Endothelial cell of umbilical vein (primary cell): ENCODE results near the gene SGSH. TPM values are rescaled to one million over a fixed set of nuclear protein-coding genes. Genes with fewer than 3 reads are reported as not detected.

ENCODE experiments used
- BruUV-seq: library from RNA; stranded (reverse); fragments of 400-500 nt; replicated peaks from 2 replicates; lab custom pipeline; 2021; lab: Mats Ljungman, UMichigan
- CTCF ChIA-PET: fragments of 300-600, 350-600 bp; sonication (Branson Sonifier 250); formaldehyde crosslinking; loops from one replicate; lab custom pipeline; 2021; ENCODE audit warnings: antibody characterized with exemption, inconsistent platforms; lab: Charles Lee
- POLR2A ChIA-PET: fragments of 300-600, 350-600 bp; sonication (Branson Sonifier 250); formaldehyde crosslinking; loops from one replicate; lab custom pipeline; 2021; ENCODE audit warnings: antibody characterized with exemption, inconsistent platforms; lab: Charles Lee
- DNase-seq: peaks from one replicate; pipeline ENCODE4 v3.0.0-alpha.2; 2011; ENCODE audit warnings: low read depth, low spot score
- FAIRE-seq: peaks from 2 replicates; lab custom pipeline; 2011; peaks lifted over from hg19 to GRCh38; lab: Jason Lieb, UNC
- H2AFZ ChIP-seq: 2 replicates; pipeline ENCODE4 v1.6.0; 2012; ENCODE audit warnings: low read depth, low read length, control low read depth, inconsistent platforms
- H3K27ac ChIP-seq: 2 replicates; pipeline ENCODE4 v1.5.1; 2011; ENCODE audit warnings: low read depth, mild to moderate bottlenecking, control low read depth, low read length, moderate library complexity; ENCODE audit not compliant: insufficient read depth
- H3K27me3 ChIP-seq, 2 experiments: 2 replicates each; pipeline versions ENCODE4 v1.6.0 to v1.6.1; 2011; ENCODE audit warnings: low read length in 2 of 2, mixed read lengths in 1 of 2; ENCODE audit not compliant: control insufficient read depth in 2 of 2, insufficient read depth in 2 of 2
- H3K36me3 ChIP-seq, 2 experiments: 2 replicates in 1 of 2; 3 replicates in 1 of 2; pipeline ENCODE4 v1.5.1; 2011; ENCODE audit warnings: low read length in 2 of 2, mild to moderate bottlenecking in 1 of 2, moderate library complexity in 1 of 2; ENCODE audit not compliant: control insufficient read depth in 2 of 2, insufficient read depth in 2 of 2; ENCODE audit errors: extremely low read depth in 1 of 2
- H3K4me1 ChIP-seq: 3 replicates; pipeline ENCODE4 v1.5.1; 2011; ENCODE audit warnings: mild to moderate bottlenecking, low read length; ENCODE audit not compliant: control insufficient read depth, insufficient read depth; ENCODE audit errors: extremely low read depth
- H3K4me2 ChIP-seq: 2 replicates; pipeline ENCODE4 v1.6.1; 2011; ENCODE audit warnings: low read length, control low read depth, mixed read lengths; ENCODE audit not compliant: insufficient read depth
- H3K4me3 ChIP-seq, 3 experiments: fragments of 200-600 bp in 1 of 3; sonication (generic), shearing (Covaris generic) in 1 of 3; replicated peaks in 1 of 3; 2 replicates each; pipeline ENCODE4 v1.5.1; 2011 to 2016; ENCODE audit warnings: control low read depth in 3 of 3, low read length in 3 of 3, mild to moderate bottlenecking in 2 of 3, inconsistent platforms in 1 of 3, low read depth in 1 of 3, moderate library complexity in 1 of 3; ENCODE audit not compliant: insufficient read depth in 1 of 3
- H3K79me2 ChIP-seq: 2 replicates; pipeline ENCODE4 v1.6.0; 2012; ENCODE audit warnings: low read length, inconsistent platforms; ENCODE audit not compliant: control insufficient read depth, insufficient read depth
- H3K9ac ChIP-seq: replicated peaks from 2 replicates; pipeline ENCODE3; 2011; ENCODE audit warnings: low read length, control low read depth; ENCODE audit not compliant: insufficient read depth; ENCODE audit errors: extremely low read depth
- H3K9me1 ChIP-seq: replicated peaks from 3 replicates; pipeline ENCODE4 v1.6.0; 2011; ENCODE audit warnings: mild to moderate bottlenecking, low read length; ENCODE audit not compliant: control insufficient read depth, insufficient read depth; ENCODE audit errors: extremely low read depth
- H3K9me3 ChIP-seq: replicated peaks from 2 replicates; pipeline ENCODE4 v1.5.1; 2012; ENCODE audit warnings: low read length, inconsistent platforms; ENCODE audit not compliant: control insufficient read depth, insufficient read depth
- H4K20me1 ChIP-seq: replicated peaks from 2 replicates; pipeline ENCODE3; 2011; ENCODE audit warnings: mild to moderate bottlenecking, low read length; ENCODE audit not compliant: control insufficient read depth, insufficient read depth; ENCODE audit errors: extremely low read depth
- EZH2 ChIP-seq: IDR thresholded peaks from 2 replicates; pipeline ENCODE4 v1.6.1; 2012; ENCODE audit warnings: borderline replicate concordance, low read depth, mild to moderate bottlenecking, moderate library complexity, low read length, inconsistent platforms; ENCODE audit not compliant: severe bottlenecking
- FOS ChIP-seq: IDR thresholded peaks from 2 replicates; pipeline ENCODE4 v1.6.1; 2011; ENCODE audit warnings: mild to moderate bottlenecking, low read length, moderate library complexity, borderline replicate concordance; ENCODE audit not compliant: insufficient read depth
- GATA2 ChIP-seq: IDR thresholded peaks from 2 replicates; pipeline ENCODE4 v1.7.0; 2011; ENCODE audit warnings: low read depth, mild to moderate bottlenecking, moderate library complexity, mixed read lengths, low read length; ENCODE audit not compliant: insufficient read length, insufficient read depth
- dilution Hi-C: fragments of 300-500 bp; cut with MboI; formaldehyde crosslinking; loops from one replicate; pipeline ENCODE4 v1.15.0; 2019; ENCODE audit warnings: low sequenced_read_pairs; ENCODE audit not compliant: extremely low pct_ligation_motif_present
- intact Hi-C: fragments of 100-400 bp; cut with micrococcal nuclease; formaldehyde crosslinking; loops from one replicate; pipeline ENCODE4 v1.10.0; 2022
- polyA plus RNA-seq, 4 experiments: library from polyadenylated mRNA; depleted of rRNA in 3 of 4; stranded (reverse) in 3 of 4; unstranded in 1 of 4; fragments of >200 nt; gene quantifications; 2 replicates each; pipeline versions ENCODE4 v1.2.1 to v1.2.3, GENCODE V29; 2011 to 2012; ENCODE audit warnings: missing spikeins in 1 of 4
- total RNA-seq: library from RNA; stranded (reverse); gene quantifications from 2 replicates; pipeline ENCODE4 v1.2.3, GENCODE V29; 2021
- TF ChIP-seq, protein P1 (sequence below), 2 donors: IDR thresholded peaks; 1 replicate in 1 of 2; 2 replicates in 1 of 2; pipeline ENCODE4 v1.5.1; 2011; ENCODE audit warnings: low read length in 2 of 2, mild to moderate bottlenecking in 2 of 2, moderate library complexity in 2 of 2, control low read depth in 1 of 2, inconsistent platforms in 1 of 2, low read depth in 1 of 2; ENCODE audit not compliant: insufficient read depth in 1 of 2; ENCODE audit errors: extremely low read depth in 1 of 2
- TF ChIP-seq, protein P2 (sequence below): IDR thresholded peaks from 2 replicates; pipeline ENCODE4 v1.6.1; 2011; ENCODE audit not compliant: insufficient read depth, insufficient read length

SGSH gene
- total and polyA plus RNA-seq, 2 donors (not counting 3 experiments of a cell fraction or from before 2014, with no cell fraction given): 81.4 to 217 TPM

DNA sequence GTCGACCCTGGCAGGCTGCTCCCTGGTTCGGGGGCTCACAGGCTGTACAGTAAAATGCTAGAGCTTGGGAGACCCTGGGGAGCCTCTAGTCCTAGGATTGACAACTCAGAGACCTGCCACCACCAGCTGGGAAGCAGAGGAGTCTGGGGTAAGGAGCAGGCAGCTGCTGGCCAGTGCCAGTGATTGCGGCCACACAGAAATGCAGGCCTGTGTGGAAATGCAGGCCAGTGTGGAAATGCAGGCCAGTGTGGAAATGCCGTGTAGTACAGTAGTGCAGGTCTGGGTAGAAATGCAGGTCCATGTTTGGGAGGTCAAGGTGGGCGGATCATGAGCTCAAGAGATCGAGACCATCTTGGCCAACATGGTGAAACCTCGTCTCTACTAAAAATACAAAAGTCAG, 23.5 kb downstream of the SGSH start:
- TF ChIP-seq FOS (no peak), EZH2 (no peak), GATA2 (no peak)
- TF ChIP-seq, protein P1, sequence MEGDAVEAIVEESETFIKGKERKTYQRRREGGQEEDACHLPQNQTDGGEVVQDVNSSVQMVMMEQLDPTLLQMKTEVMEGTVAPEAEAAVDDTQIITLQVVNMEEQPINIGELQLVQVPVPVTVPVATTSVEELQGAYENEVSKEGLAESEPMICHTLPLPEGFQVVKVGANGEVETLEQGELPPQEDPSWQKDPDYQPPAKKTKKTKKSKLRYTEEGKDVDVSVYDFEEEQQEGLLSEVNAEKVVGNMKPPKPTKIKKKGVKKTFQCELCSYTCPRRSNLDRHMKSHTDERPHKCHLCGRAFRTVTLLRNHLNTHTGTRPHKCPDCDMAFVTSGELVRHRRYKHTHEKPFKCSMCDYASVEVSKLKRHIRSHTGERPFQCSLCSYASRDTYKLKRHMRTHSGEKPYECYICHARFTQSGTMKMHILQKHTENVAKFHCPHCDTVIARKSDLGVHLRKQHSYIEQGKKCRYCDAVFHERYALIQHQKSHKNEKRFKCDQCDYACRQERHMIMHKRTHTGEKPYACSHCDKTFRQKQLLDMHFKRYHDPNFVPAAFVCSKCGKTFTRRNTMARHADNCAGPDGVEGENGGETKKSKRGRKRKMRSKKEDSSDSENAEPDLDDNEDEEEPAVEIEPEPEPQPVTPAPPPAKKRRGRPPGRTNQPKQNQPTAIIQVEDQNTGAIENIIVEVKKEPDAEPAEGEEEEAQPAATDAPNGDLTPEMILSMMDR (IDR thresholded peaks at IDR 0.05; ENCODE audit: extremely low read depth in 1 of 2, insufficient read depth in 1 of 2, low read depth in 1 of 2, low read length in 2 of 2): no peak
- TF ChIP-seq, protein P2, sequence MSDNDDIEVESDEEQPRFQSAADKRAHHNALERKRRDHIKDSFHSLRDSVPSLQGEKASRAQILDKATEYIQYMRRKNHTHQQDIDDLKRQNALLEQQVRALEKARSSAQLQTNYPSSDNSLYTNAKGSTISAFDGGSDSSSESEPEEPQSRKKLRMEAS: no peak
- Histone ChIP-seq H3K79me2 (no peaks in the 10 kb centered on the region), H3K9me1 (no peaks in the 10 kb centered on the region), H4K20me1 (no peaks in the 10 kb centered on the region), H3K4me1 (no peaks in the 10 kb centered on the region), H2AFZ (no peak overlapping the region), H3K9me3 (no peaks in the 10 kb centered on the region), H3K27me3 (peaks cover 0 to 5% of the 10 kb centered on the region in 2 experiments), H3K36me3 (no peaks in the 10 kb centered on the region), H3K27ac (no peak overlapping the region), H3K9ac (no peak overlapping the region), H3K4me3 (no peak overlapping the region), H3K4me2 (no peak overlapping the region)
- DNase-seq (no peak), FAIRE-seq (no peak)
- BruUV-seq: no TSS peak
- ChIA-PET POLR2A (no interaction called here), CTCF (interaction anchor here (0.6 to 3.2 kb wide), 23 partner anchors 9 to 776 kb away, joined by 3 to 46 read pairs (median 6); partner anchors contain the start of gene ENDOV)
- dilution Hi-C loops: no loop called here
- intact Hi-C loops: loop anchor here (1.0 to 5.0 kb wide), 2 partner anchors 66 to 165 kb away; partner anchors contain the start of gene RNF213
